GM12865 (cell line): Measurements from ENCODE around the gene CLDN18.

Source experiments
- DNase-seq: peaks from one replicate; pipeline ENCODE4 v3.0.0; 2010; ENCODE audit warnings: low read depth
- H3K4me3 ChIP-seq: 2 replicates; pipeline ENCODE4 v1.5.1; 2011; ENCODE audit warnings: mild to moderate bottlenecking, low read depth, low read length, control low read depth
- CTCF ChIP-seq: IDR thresholded peaks from 2 replicates; pipeline ENCODE4 v1.5.1; 2011; ENCODE audit warnings: low read length, control low read depth, low read depth, inconsistent platforms; ENCODE audit not compliant: insufficient read depth; ENCODE audit errors: missing control alignments

The CLDN18 gene

GRCh38 chr3:138032567-138032966 is 22.6 kb downstream of the CLDN18 start:
- no peak overlapping the region for H3K4me3 ChIP-seq
- no peak for TF ChIP-seq CTCF
- DNase-seq = peak; percentile 82

DNA sequence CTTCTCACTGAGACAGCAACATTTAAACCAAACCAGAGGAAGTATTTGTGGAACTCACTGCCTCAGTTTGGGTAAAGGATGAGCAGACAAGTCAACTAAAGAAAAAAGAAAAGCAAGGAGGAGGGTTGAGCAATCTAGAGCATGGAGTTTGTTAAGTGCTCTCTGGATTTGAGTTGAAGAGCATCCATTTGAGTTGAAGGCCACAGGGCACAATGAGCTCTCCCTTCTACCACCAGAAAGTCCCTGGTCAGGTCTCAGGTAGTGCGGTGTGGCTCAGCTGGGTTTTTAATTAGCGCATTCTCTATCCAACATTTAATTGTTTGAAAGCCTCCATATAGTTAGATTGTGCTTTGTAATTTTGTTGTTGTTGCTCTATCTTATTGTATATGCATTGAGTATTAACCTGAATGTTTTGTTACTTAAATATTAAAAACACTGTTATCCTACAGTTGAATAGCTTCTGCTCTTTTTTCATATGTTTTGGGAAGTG is 23.3 kb downstream of the CLDN18 start:
- no peak for TF ChIP-seq CTCF
- H3K4me3 ChIP-seq = no peak overlapping the region
- DNase-seq = peak; percentile 73

GRCh38 chr3:138034918-138035317 is 25.0 kb downstream of the CLDN18 start:
- H3K4me3 ChIP-seq = no peak overlapping the region
- TF ChIP-seq CTCF = no peak
- DNase-seq = peak; percentile 55

- no peak for TF ChIP-seq CTCF
- DNase-seq = peak; percentile 65
- peak overlapping the region; percentile 34 for H3K4me3 ChIP-seq
These were observed 26.6 kb downstream of the CLDN18 start for GRCh38 chr3:138036572-138036971.

- no peak overlapping the region for H3K4me3 ChIP-seq
- DNase-seq = no peak
- no peak for TF ChIP-seq CTCF
These were observed 28.9 kb downstream of the CLDN18 start for GRCh38 chr3:138038725-138039462.

GRCh38 chr3:138042043-138042442 is 32.1 kb downstream of the CLDN18 start:
- no peak overlapping the region for H3K4me3 ChIP-seq
- no peak for DNase-seq
- no peak for TF ChIP-seq CTCF

DNA sequence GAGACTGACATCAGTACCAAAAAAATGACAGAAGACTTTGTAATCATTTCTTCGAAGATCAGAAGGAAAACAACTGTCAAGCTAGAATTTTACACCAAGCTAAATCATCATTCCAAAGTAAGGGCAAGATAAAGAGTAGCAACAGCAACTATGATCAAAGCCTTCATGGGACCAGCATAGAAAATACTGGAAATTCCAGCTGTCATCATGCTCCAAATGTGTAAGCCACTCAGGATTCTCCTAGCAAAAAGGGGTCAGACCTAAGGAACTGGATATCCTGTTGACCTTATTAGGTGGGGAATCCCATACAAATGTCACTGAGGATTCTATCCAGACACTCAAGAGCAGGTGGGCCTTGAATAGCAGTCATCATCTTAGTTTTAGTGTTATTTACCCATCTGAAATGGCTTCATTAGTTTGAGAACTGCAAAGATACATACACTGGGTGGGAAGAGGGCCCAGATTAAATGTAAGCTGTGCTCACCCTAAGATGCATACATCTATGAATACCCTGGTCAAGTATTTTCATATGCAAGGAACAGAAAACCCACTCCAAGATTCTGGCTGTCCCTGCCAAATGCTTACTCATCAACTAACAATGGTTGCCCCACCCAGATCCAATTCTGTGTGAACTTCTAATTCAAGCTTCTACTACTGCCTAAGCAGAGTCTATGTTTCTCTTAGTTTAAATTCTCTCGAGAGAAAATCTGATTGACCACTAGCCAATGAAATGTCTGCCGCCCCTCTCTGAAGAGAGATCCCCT is 33.5 kb downstream of the CLDN18 start:
- DNase-seq = no peak
- H3K4me3 ChIP-seq = no peak overlapping the region
- TF ChIP-seq CTCF = no peak
